ENCODE measurements around the gene ENPEP.

DNA sequence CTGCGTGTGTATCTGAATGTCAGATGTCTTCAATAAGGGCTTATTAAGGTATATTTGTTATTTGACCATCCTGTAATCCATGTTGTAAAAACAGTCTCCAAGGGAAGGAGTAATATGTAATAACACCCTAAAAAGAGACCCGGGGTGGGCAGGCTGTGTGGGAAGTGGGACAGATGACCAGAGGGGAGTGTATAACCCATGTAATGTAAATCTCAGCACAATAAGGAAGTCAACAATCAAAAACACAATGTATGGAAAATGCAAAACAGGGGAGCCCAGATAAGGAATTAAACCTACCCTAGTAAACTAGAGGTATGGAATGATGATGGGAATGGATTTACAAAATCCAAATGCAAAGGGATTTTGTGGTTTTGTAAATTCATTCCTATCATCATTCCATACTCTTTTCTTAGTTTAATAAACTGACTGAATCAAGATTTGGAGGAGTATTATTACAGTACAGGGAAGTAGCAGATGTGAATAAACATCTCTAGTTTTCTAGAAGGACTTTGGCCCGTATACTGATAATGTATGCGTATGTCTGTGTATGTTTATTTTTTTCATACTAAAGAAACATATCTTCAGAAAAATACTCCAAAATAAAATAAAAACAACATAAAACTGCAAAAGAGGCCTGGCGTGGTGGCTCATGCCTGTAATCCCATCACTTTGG, 15.7 kb upstream of the ENPEP start:
- TF ChIP-seq, protein P1, sequence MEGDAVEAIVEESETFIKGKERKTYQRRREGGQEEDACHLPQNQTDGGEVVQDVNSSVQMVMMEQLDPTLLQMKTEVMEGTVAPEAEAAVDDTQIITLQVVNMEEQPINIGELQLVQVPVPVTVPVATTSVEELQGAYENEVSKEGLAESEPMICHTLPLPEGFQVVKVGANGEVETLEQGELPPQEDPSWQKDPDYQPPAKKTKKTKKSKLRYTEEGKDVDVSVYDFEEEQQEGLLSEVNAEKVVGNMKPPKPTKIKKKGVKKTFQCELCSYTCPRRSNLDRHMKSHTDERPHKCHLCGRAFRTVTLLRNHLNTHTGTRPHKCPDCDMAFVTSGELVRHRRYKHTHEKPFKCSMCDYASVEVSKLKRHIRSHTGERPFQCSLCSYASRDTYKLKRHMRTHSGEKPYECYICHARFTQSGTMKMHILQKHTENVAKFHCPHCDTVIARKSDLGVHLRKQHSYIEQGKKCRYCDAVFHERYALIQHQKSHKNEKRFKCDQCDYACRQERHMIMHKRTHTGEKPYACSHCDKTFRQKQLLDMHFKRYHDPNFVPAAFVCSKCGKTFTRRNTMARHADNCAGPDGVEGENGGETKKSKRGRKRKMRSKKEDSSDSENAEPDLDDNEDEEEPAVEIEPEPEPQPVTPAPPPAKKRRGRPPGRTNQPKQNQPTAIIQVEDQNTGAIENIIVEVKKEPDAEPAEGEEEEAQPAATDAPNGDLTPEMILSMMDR (IDR thresholded peaks at IDR 0.05) = no peak
- no peak for TF ChIP-seq POLR2A (IDR thresholded peaks at IDR 0.05)
- no peak for TF ChIP-seq EP300 (IDR thresholded peaks at IDR 0.05)
- no peak for TF ChIP-seq POLR2AphosphoS5 (IDR thresholded peaks at IDR 0.05)

All from stomach (tissue), 4 donors.